ENCODE measurements around the gene TPI1. TPM values are rescaled to one million over a fixed set of nuclear protein-coding genes. Genes with fewer than 3 reads are reported as not detected.
"Not testable (repeated sequence)": the region's sequence is repeated elsewhere in the genome, so short reads cannot be mapped to it uniquely, and the experiment has no call there.

TPI1 gene
- total RNA-seq, 1 experiment from 2014 or later = 2,274 TPM

DNA sequence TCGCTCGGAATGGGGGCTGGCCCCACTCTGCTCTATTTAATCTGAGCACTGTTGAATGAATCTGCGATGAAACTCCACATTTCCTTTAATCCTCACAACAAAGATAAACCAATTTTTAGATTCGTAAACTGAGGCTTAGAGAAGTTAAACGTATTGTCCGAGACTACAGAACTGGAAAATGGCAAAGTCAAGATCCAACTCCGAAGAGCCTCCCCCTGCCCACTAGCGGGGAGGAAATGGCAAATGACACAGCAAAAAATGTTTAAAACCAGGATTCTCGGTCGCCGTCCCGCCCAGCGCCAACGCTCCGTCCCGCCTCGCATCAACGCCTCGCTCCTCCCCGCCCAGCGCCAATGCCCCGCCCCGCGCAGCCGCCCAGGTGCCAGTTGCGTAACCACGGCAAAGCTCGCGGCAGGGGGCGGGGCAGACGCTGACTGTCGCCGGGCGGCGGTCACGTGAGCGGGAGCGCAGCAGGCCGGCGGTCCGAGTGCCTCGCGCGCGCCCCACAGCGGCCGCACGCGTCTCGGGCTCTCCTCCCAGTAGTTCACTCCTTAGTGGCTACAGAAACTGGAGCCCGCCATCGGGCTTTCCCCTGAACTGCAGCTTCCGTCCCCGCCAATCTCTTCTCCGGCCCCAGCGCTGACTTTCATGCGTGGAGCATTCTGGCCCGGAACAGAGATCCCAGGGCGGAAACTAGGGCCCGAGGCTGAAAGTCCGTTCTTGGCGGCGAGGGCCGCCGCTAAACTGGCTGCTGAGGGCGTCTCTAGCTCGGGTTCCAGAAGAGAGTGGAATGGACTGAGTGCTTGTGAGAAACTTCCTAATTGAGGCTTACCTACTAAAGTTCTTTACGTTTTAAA is 23.7 kb downstream of the TPI1 start:
- peak; percentile 91 for DNase-seq (ENCODE audit: low read depth)

DNA sequence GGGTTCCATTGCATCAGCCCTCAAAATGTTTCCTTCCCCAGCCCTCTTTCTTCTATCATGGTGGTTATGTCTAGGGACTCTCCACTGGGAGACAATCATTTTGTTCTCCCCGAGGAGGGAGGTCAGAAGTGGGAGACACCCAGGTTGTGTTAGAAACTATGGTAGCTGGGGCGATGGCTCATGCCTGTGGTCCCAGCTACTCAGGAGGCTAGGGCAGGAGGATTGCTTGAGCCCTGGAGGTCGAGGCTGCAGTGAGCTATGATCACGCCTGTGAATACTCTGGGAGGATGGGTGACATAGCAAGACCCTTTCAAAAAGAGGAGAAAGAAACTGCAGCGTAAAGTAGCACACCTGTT is 24.3 kb downstream of the TPI1 start:
- DNase-seq (ENCODE audit: low read depth) = no peak

DNA sequence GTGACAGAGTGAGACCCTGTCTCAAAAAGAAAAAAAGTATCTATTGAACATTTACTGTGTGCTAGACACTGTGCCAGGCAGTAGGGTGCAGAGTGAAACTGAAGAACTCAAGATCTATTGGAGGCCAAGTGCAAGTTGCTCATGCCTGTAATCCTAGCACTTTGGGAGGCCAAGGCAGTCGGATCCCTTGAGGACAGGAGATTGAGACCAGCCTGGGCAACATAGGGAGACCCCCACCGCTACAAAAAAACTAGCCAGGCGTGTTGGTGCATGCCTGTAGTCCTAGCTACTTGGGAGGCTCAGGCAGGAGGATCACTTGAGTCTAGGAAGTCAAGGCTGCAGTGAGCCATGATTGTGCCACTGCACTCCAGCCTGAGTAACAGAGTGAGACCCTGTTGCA is 25.4 kb downstream of the TPI1 start:
- not testable (repeated sequence) for DNase-seq (ENCODE audit: low read depth)

DNA sequence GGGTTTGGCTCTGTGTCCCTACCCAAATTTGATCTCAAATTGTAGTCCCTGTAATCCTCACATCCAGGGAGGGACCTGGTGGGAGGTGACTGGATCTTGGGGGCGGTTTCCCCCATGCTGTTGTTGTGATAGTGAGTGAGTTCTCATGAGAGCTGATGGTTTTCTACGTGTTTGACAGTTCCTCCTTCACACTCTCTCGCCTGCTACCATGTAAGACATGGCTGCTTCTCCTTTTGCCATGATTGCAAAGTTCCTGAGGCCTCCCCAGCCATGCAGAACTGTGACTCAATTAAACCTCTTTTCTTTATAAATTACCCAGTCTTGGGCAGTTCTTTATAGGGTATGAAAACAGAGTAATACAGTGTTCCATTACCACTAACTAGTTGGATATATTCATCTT is 27.0 kb downstream of the TPI1 start:
- DNase-seq (ENCODE audit: low read depth) = no peak

- no peak for DNase-seq (ENCODE audit: low read depth)
These were observed 29.6 kb downstream of the TPI1 start for GRCh38 chr12:6896846-6897435.

- DNase-seq (ENCODE audit: low read depth) = no peak
These were observed 32.1 kb downstream of the TPI1 start for GRCh38 chr12:6899427-6899826.

DNA sequence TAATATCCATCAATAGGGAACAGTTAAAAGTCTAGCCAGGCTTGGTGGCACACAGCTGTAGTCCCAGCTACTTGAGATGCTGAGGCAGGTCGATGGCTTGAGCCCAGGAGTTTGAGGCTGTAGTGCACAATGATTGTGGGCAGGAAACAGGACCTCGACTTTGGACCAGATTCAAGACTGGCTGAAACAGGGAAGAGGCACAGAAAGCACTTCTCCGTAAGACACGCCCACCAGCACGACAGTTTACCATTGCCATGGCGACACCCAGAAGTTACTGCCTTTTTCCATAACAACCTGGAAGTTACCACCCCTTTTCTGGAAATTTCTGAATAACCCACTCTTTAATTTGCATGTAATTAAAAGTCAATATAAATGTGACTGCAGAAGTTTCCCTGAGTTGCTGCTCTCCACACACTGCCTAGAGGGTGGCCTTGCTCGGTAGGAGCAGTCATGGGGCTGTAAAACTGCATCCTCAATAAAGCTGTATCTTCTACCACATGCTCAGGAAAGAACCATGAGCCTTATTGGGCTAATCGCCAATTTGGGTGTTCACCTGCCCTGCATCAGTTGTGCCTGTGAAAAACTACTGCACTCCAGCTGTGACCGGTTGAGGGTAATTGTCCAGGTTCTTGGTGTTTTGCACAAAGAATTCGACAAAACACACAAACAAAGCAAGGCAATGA is 32.6 kb downstream of the TPI1 start:
- DNase-seq (ENCODE audit: low read depth) = peak; percentile 48

- no peak for DNase-seq (ENCODE audit: low read depth)
These were observed 35.1 kb downstream of the TPI1 start for GRCh38 chr12:6902448-6902847.

DNA sequence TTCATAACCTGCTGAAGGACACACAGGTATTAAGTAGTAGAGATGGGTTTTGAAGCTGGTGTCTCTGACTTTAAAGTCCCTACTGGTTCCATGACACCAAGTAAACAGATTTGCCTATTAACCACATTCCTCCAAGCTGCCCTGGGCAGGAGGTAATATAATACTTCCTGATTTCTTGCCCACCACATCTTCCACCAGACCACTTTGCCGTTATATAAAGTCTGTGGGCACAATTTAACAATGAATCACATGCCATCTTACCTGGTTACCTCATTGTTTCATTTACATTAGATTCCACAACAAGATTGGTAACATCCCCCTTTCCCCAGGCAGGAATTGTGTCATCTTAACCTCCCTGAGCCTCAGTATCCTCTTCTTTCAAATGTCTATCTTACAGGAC is 36.4 kb downstream of the TPI1 start:
- DNase-seq (ENCODE audit: low read depth) = no peak

- peak; percentile 92 for DNase-seq (ENCODE audit: low read depth)
These were observed 37.2 kb downstream of the TPI1 start, which contains the start of gene LRRC23 for GRCh38 chr12:6904280-6905276. TSS of gene LRRC23 (plus strand) at chr12:6904822. CDS start at chr12:6905634, 812 bp downstream.

GRCh38 chr12:6905414-6906040 is 38.2 kb downstream of the TPI1 start:
- no peak for DNase-seq (ENCODE audit: low read depth)

DNA sequence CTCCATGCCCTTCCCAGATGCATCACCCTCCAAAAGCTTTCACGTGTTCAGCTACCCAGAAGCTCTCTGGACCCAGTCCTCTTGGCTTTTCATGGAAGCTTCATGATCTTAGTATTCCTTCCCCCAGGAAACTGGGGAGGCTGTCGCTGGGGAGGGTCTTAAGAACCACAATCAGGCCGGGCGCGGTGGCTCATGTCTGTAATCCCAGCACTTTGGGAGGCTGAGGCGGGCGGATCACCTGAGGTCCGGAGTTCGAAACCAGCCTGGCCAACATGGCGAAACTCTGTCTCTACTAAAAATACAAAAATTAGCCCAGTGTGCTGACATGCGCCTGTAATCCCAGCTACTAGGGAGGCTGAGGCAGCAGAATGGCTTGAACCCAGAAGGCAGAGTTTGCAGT is 40.8 kb downstream of the TPI1 start:
- DNase-seq (ENCODE audit: low read depth) = not testable (repeated sequence)

- no peak for DNase-seq (ENCODE audit: low read depth)
These were observed 42.3 kb downstream of the TPI1 start for GRCh38 chr12:6909421-6910145.

GRCh38 chr12:6912164-6912935 is 45.0 kb downstream of the TPI1 start:
- no peak for DNase-seq (ENCODE audit: low read depth)

DNA sequence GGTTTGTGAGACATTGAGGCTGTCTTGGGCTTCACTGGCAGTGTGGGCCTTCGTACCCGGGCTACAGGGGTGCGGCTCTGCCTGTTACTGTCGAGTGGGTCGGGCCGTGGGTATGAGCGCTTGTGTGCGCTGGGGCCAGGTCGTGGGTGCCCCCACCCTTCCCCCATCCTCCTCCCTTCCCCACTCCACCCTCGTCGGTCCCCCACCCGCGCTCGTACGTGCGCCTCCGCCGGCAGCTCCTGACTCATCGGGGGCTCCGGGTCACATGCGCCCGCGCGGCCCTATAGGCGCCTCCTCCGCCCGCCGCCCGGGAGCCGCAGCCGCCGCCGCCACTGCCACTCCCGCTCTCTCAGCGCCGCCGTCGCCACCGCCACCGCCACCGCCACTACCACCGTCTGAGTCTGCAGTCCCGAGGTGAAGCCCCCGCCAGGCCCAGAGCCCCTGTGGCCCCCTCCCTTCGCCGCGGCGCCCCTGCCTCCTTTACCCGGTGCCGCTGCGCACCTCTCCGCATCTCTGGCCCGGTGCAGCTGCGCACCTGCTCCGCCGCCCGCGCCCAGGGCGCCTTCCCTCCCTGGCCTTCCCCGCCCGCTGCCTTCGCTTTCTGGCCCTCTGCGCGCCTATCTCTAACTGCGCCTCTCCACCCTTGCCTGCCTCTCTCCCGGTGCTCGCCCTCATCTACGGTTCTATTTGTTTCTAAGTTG is 47.1 kb downstream of the TPI1 start, which contains the start of gene ENO2:
Gene ENO2 (plus strand): TSS at position 335 of the 701 bp plus-strand sequence. CDS start 1,253 bp downstream, outside the sequence.
- peak; percentile 72 for DNase-seq (ENCODE audit: low read depth)

DNA sequence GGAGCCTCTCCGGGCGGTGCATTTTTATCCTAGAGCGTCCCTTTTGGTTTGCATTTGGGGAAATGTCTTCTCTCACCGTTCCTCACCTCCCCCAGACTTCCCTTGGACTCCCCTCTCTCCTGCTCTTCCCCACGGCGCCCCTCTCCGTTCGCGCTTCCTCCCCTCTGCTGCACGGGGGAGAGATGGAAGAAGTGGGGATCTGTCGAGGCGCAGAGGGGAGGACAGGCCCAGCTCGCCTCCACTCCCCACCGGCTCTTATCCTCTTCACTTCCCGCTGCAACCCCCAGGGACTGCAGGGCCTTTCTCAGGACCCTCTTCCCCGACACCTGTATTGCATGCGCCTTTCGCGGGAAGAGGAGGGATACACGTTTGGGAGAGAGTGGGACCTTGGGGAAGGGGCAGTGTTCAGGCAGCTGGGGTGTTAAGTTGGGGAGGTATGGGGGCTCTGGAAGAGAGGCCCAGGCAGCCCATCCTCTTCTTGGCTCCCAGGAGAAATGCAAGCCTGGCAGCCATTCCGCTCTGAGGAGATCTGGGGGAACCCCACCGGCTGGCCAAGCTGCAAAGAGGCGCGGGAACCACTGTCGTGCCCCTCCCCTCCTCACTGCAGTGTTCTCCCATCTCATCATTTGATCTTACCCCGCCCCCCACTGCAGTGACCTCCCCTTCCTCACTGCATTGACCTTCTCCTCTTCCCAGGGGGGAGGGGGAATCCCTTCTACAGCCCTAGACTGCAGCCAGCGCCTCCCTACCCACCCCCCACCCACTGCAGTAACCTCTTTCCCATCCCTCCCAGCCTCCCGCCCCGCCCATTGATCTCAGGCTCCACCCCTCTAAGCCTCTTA is 47.8 kb downstream of the TPI1 start:
- DNase-seq (ENCODE audit: low read depth) = peak; percentile 41

DNA sequence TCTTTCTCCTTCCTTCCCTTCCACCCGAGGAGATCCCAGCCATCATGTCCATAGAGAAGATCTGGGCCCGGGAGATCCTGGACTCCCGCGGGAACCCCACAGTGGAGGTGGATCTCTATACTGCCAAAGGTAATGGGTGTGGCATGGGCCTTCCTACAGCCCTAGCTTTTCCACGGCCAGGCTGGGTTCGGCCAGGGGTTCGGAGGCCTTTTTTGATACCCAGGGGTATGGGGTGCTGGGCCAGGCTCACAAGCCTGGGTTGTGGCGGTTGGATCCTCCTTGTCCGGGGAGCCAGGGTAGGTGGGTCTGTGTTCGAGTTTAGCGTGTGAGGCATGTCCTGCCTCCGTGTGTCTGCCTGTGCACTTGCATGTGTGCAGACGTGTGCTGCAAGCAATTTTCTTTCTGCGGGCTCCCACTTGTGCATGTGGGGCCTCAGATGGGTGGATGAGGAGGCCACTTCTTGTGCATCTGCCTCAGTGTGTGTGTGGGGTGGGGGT is 48.5 kb downstream of the TPI1 start:
- DNase-seq (ENCODE audit: low read depth) = no peak
